GM12872 (cell line): ENCODE data around the gene RHBG.

Experiments used
- CTCF ChIP-seq: IDR thresholded peaks from 3 replicates; pipeline ENCODE4 v1.5.1; 2011; ENCODE audit warnings: low read depth, mild to moderate bottlenecking, low read length, moderate library complexity; ENCODE audit not compliant: insufficient read depth

RHBG gene

GRCh38 chr1:156356875-156357534 lies 12.0 kb upstream of the RHBG start:
- peak; percentile 91 for TF ChIP-seq CTCF

DNA sequence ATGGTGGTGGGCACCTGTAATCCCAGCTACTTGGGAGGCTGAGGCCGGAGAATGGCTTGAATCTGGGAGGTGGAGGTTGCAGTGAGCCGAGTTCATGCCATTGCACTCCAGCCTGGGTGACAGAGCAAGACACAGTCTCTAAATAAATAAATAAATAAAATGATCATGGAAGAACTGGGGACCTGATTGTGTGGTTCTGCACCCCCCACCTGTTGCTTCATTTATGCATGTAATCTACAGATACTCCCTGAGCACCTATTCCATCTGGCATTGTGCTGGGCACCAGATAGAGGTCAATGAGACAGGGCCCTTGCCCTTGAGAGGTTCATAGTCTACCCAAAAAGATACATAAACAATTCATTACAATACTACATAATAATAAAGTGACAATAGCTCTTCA lies 11.0 kb upstream of the RHBG start:
- no peak for TF ChIP-seq CTCF

DNA sequence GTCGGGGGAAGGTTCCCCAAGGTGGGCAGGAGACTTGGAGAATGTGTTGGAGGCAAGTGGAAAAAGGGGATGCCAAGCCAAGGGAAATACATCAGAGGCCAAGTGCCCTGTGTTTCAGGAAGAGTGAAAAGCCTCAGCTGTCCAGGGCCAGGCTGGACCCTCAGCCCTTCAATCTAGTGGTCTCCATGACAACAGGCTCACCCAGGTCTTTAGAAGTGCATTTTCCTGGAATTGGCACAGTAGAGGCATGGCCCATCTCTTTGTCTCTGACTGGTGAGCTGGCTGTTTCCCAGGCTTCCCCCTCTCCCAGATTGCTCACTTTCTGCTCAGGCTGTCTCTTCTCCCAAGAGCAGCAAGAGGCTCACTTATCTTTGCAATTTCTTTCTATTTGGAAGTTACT lies 10.4 kb upstream of the RHBG start:
- TF ChIP-seq CTCF: no peak

- no peak for TF ChIP-seq CTCF
Measured at GRCh38 chr1:156359249-156359648, 9.8 kb upstream of the RHBG start.

- TF ChIP-seq CTCF: no peak
Measured at GRCh38 chr1:156359973-156360372, 9.0 kb upstream of the RHBG start.

GRCh38 chr1:156360534-156360933 lies 8.5 kb upstream of the RHBG start:
- TF ChIP-seq CTCF: no peak

DNA sequence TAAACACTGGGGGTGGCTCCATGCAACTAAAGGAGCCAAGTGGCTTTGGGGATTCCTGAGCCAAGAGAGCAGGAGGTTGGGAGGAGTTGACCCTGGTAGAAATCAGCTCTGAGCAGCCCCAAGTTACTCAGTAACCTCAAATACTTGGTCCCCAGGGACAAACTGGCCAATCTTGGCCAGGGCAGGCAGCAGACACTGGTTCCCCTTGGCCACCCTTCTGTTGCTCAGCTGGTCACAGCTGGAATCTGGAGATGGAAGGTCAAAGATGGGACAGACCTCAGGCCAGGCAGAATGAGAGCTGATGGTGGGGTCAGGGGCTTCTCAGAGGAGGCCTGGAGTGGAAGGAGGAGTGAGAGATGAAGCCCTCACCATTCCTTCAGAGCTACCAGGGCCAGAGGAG lies 3.3 kb upstream of the RHBG start:
- no peak for TF ChIP-seq CTCF
